Testis (tissue), 3 donors: ENCODE results near the gene TMEM184B. TPM values are rescaled to one million over a fixed set of nuclear protein-coding genes. Genes with fewer than 3 reads are reported as not detected.

Experiments
- DNase-seq: peaks from one replicate; pipeline ENCODE4 v3.0.0-alpha.2; 2019
- H3K27ac ChIP-seq, 2 donors: fragments of 200-600 bp; sonication (generic); one replicate each; pipeline ENCODE4 v1.5.1; 2019
- H3K27me3 ChIP-seq: fragments of 200-600 bp; sonication (generic); one replicate; pipeline ENCODE4 v1.5.1; 2019
- H3K36me3 ChIP-seq: fragments of 200-600 bp; sonication (generic); one replicate; pipeline ENCODE4 v1.5.1; 2017; ENCODE audit warnings: low read depth; ENCODE audit errors: missing control alignments
- H3K4me1 ChIP-seq: fragments of 200-600 bp; sonication (generic); one replicate; pipeline ENCODE4 v1.5.1; 2019
- H3K4me3 ChIP-seq, 2 donors: fragments of 200-600 bp; sonication (generic); one replicate each; pipeline ENCODE4 v1.5.1; 2017 to 2019
- H3K9me3 ChIP-seq: fragments of 200-600 bp; sonication (generic); one replicate; pipeline ENCODE4 v1.5.1; 2017
- CTCF ChIP-seq, 3 experiments: fragments of 450-650 bp in 2 of 3; fragments of 200-600 bp in 1 of 3; sonication (generic) in 1 of 3; IDR thresholded peaks; one replicate each; pipeline ENCODE4 v1.5.1; 2016 to 2019; ENCODE audit warnings: antibody characterized with exemption in 3 of 3, mild to moderate bottlenecking in 2 of 3, moderate library complexity in 1 of 3
- POLR2A ChIP-seq: fragments of 450-650 bp; IDR thresholded peaks from one replicate; pipeline ENCODE4 v1.6.1; 2017; ENCODE audit warnings: antibody characterized with exemption, mild to moderate bottlenecking, moderate library complexity
- WGBS, 2 donors: methylation state at CpG; one replicate each; pipeline ENCODE4 v1.1.5; 2018; 5-methylcytosine and 5-hydroxymethylcytosine counted together
- intact Hi-C: fragments of 100-400 bp; cut with DNase I; formaldehyde crosslinking; loops from one replicate; pipeline ENCODE4 v1.15.1; 2023; ENCODE audit warnings: low total_unique reads
- polyA plus RNA-seq: library from polyadenylated mRNA; stranded (reverse); fragments of 350-450 nt; fragmentation: Illumina TruSeq; extraction: RNeasy Lipid Tissue Mini Kit (QIAGEN cat#74804); gene quantifications from one replicate; pipeline ENCODE4 v1.2.3, GENCODE V29; 2014; ENCODE audit warnings: low read depth, low replicate concordance; ENCODE audit not compliant: insufficient read depth
- total RNA-seq, 2 donors: library from RNA; depleted of rRNA; stranded (reverse); fragments of >200 nt; gene quantifications; one replicate each; pipeline ENCODE4 v1.2.3, GENCODE V29; 2016

TMEM184B gene
- total and polyA plus RNA-seq, 3 donors from 2014 or later: 25.2 to 66.5 (median 35.4) TPM

GRCh38 chr22:38266120-38266519 is 6.7 kb downstream of the TMEM184B start:
- TF ChIP-seq POLR2A (no peak), CTCF (IDR thresholded peaks at IDR 0.05) (no peak)
- H3K27me3 ChIP-seq: no peaks in the 10 kb centered on the region
- H3K36me3 ChIP-seq: no peaks in the 10 kb centered on the region
- peak; percentile 50 for DNase-seq
- no peaks in the 10 kb centered on the region for H3K9me3 ChIP-seq
- peak overlapping the region in 1 of 2 donors; percentile 50 for H3K27ac ChIP-seq
- intact Hi-C loops: no loop called here
- 38 to 51% methylated on average over 7 to 8 of the region's 8 CpGs for WGBS, 2 donors
- peaks cover 27% of the 10 kb centered on the region for H3K4me1 ChIP-seq
- no peak overlapping the region for H3K4me3 ChIP-seq

- Histone ChIP-seq H3K9me3 (no peaks in the 10 kb centered on the region), H3K36me3 (no peaks in the 10 kb centered on the region), H3K27ac (no peak overlapping the region), H3K4me3 (no peak overlapping the region), H3K27me3 (no peaks in the 10 kb centered on the region), H3K4me1 (peaks cover 16% of the 10 kb centered on the region)
- intact Hi-C loops: no loop called here
- 83 to 90% methylated on average over 6 of the region's 6 CpGs for WGBS, 2 donors
- DNase-seq: no peak
- TF ChIP-seq POLR2A (no peak), CTCF (IDR thresholded peaks at IDR 0.05) (no peak)
Measured at GRCh38 chr22:38264322-38264843, 8.4 kb downstream of the TMEM184B start.

GRCh38 chr22:38262051-38262795 is 10.6 kb downstream of the TMEM184B start:
- Histone ChIP-seq H3K36me3 (no peaks in the 10 kb centered on the region), H3K4me3 (no peak overlapping the region), H3K9me3 (no peaks in the 10 kb centered on the region), H3K4me1 (peaks cover 22% of the 10 kb centered on the region), H3K27me3 (no peaks in the 10 kb centered on the region), H3K27ac (no peak overlapping the region)
- no peak for DNase-seq
- TF ChIP-seq POLR2A (no peak), CTCF (IDR thresholded peaks at IDR 0.05) (peak in 2 of 3 experiments; percentile 15 to 29)
- intact Hi-C loops: no loop called here
- WGBS, 2 donors: 68 to 69% methylated on average over 20 of the region's 20 CpGs

- no peak for DNase-seq
- Histone ChIP-seq H3K9me3 (no peaks in the 10 kb centered on the region), H3K27me3 (no peaks in the 10 kb centered on the region), H3K36me3 (no peaks in the 10 kb centered on the region), H3K4me3 (no peak overlapping the region), H3K4me1 (peaks cover 16% of the 10 kb centered on the region), H3K27ac (peak overlapping the region in 1 of 2 donors; percentile 6)
- intact Hi-C loops: no loop called here
- 62 to 74% methylated on average over 15 of the region's 15 CpGs for whole genome bisulfite sequencing, 2 donors
- TF ChIP-seq POLR2A (no peak), CTCF (IDR thresholded peaks at IDR 0.05) (peak in 1 of 3 experiments; percentile 13)
Measured at GRCh38 chr22:38260761-38261681, 11.8 kb downstream of the TMEM184B start.
